Left ventricle myocardium superior (tissue), 1 donor: Measurements from ENCODE around the gene TP53I3. TPM values are rescaled to one million over a fixed set of nuclear protein-coding genes. Genes with fewer than 3 reads are reported as not detected.
A peak's percentile ranks its signal among the peaks of the same experiment; 100 is the strongest.
"Not testable (repeated sequence)": the region's sequence is repeated elsewhere in the genome, so short reads cannot be mapped to it uniquely, and the experiment has no call there.

Experiments used
- ATAC-seq: fragments of 200-7000 bp; cut with Tn5 transposase; one replicate; pipeline ENCODE4 v1.9.1; 2020; ENCODE audit warnings: mild to moderate bottlenecking, moderate library complexity
- DNase-seq: peaks from one replicate; pipeline ENCODE4 v3.0.0-alpha.2; 2020
- intact Hi-C: fragments of 100-400 bp; cut with micrococcal nuclease; formaldehyde crosslinking; loops from one replicate; pipeline ENCODE4 v1.11.0; 2022
- long read RNA-seq: library from polyadenylated mRNA; unstranded; transcript quantifications from one replicate; pipeline ENCODE4 v2.0.0, GENCODE V29; 2021
- total RNA-seq: library from RNA; stranded (reverse); fragmentation: NEBNext Ultra II Directional; extraction: Animal tissue kit (Norgen Biotek cat#: 25700); gene quantifications from one replicate; pipeline ENCODE4 v1.2.1, GENCODE V29; 2021
- donor health status: DM: no; HTN: yes; CAD: no; lungs with severe emphysema.

The TP53I3 gene
- 13.3 TPM for total RNA-seq
- long read RNA-seq, transcript TP53I3-202 (6 exons, 1,635 nt), result minor isoform, 6 of 17 reads
- long read RNA-seq, transcript TP53I3-201 (5 exons, 1,998 nt), result major isoform, 7 of 17 reads
- long read RNA-seq, partial matches to known transcripts, result 1 of 17 reads
- long read RNA-seq, other reads (novel, unspliced or antisense), result 2 of 17 reads

DNA sequence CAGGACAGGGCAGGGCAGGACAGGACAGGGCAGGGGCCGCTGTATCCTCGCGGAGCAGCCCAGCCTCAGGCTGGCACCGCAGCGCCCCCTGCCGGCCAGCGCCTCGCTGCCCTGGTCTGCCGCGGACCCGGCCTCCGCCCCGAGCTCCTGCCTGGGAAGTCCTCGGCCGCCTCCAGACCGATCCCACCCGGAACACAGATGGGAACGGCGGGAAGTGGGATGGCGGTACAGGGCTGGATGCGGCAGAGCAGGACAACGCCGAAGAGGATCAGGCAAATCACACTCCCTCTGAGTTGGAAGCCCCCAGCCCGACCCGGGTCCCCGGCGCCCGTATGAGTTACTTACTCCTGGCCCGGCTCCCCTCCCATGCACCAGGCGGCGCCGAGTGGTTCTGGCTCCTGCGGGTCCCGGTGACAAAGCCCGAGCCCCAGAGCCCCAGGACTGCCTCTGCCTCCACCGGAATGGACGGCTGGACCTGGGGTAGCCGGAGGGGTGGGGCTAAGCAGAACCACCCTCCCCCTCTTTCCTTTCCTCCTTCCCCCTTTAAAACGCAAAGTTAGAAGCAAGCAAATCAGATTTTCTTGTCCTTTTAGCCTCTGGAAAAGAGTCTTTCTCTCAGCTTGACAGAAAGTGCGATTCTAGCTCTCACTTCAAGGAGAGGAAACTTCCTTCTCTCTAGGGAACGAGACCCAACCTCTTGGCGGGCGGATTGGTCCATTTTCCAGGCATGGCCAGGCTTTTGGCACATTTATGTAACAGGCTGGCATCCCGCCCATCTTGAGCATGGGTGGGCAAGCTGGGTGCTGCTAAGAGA, at the start of gene TP53I3:
Gene TP53I3 (minus strand): TSS at position 449 of the 814 bp plus-strand sequence. CDS start 508 bp downstream, outside the sequence.
- intact Hi-C loops, result no loop called here
- peak; percentile 96 for ATAC-seq

DNA sequence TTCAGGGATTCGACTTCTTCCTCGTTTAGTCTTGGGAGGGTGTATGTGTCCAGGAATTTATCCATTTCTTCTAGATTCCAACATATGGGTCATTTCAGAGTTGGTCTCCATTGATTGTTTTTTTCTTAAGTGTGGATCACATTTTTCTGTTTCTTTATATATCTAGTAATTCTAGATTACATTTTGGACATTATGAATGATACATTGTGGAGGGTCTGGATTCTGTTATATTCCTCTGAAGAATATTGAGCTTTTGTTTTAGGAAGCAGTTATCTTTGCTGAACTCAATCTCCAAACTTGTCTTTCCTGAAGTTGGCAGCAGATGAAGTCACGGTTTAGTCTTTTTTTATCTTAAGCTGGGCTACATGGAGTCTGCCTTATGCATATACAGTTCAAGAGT, 47.9 kb upstream of the TP53I3 start:
- no peak for DNase-seq
- no peak for ATAC-seq
- intact Hi-C loops, result no loop called here

More for the DNA sequence above, at the start of gene TP53I3:
- peak; percentile 95 for DNase-seq

DNA sequence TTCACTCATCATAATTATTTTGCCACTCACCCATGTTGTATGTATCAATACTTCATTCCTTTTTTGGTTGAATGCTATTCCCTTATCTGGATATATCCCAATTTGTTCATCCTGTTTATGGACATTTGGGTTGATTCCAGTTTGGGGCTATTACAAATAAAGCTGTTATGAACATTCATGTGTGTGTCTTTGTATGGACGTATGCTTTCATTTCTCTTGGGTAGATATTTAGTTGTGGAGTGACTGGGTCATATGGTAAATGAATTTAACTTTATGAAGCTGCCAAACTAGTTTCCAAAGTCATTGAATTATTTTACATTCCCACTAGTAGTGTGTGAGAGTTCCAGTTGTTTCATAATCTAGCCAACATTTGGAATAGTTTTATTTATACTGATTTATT, 41.3 kb upstream of the TP53I3 start:
- ATAC-seq (no peak), DNase-seq (no peak)
- intact Hi-C loops, result no loop called here

DNA sequence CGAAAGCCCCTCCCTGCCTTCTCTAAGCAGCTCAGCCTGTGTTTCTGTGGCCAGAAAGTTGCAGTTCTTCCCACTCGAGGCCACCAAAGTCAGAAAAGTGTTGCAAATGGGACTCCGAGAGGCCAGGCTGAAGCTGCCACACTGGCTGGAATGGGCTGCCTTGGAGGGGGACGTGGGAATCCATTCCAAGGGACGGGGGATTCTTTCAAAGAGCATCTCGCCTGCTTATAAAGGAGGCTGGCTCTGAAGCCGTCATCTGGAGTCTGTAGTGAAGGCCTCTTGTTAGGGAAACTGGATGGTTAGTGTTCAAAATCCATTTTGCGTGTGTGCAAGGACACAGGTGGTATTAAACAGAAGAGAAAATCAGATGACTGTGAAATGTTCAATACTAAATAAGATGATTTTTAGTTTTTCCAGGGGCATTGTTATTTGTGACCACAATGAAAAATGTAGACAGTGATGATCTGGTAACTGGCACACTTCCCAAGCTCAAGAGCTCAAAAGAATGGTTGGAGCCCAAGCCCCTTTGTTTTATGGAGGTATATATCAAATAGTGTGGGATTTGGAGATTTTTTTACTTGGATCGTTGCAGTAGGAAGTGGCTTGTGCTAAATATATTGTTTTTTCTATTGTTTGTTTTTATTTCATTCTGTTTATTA, 39.4 kb upstream of the TP53I3 start:
- ATAC-seq (peak; percentile 4), DNase-seq (no peak)
- intact Hi-C loops, result no loop called here

GRCh38 chr2:24123195-24123921, 38.7 kb upstream of the TP53I3 start, which contains the start of the genes FAM228B and PFN4:
FAM228B (plus strand) TSS chr2:24123469; CDS start chr2:24124362, 893 bp downstream.
PFN4 (minus strand) TSS chr2:24123334; CDS start chr2:24122535, 799 bp downstream.
- intact Hi-C loops, result no loop called here
- DNase-seq (peak; percentile 95), ATAC-seq (peak; percentile 98)

- ATAC-seq (no peak), DNase-seq (no peak)
- intact Hi-C loops, result no loop called here
These were observed 37.9 kb upstream of the TP53I3 start for GRCh38 chr2:24122366-24123194.

- DNase-seq, result no peak
- ATAC-seq, result no peak
- intact Hi-C loops, result no loop called here
These were observed 36.8 kb upstream of the TP53I3 start for GRCh38 chr2:24121469-24121868.

DNA sequence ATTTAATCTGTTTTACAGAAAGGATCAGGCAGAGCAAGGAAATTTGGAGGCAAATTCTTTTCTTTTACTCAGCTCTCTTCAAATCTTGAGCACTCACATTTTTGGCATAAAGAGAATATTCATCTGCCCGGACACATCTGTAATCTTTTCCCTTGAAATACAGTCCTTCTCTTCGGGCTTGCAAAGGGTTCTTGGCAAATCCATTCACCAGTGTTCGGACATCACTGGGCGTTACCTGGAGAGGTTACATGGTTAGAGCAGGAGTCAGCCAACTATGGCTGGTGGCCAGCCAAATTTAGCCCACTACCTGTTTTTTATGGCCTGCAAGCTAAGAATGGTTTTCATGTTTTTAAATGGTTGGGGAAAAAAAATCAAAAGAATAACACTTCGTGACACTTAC, 36.4 kb upstream of the TP53I3 start:
- DNase-seq (no peak), ATAC-seq (no peak)
- intact Hi-C loops, result no loop called here

GRCh38 chr2:24117902-24118301, 33.3 kb upstream of the TP53I3 start:
- DNase-seq (no peak), ATAC-seq (no peak)
- intact Hi-C loops, result no loop called here

DNA sequence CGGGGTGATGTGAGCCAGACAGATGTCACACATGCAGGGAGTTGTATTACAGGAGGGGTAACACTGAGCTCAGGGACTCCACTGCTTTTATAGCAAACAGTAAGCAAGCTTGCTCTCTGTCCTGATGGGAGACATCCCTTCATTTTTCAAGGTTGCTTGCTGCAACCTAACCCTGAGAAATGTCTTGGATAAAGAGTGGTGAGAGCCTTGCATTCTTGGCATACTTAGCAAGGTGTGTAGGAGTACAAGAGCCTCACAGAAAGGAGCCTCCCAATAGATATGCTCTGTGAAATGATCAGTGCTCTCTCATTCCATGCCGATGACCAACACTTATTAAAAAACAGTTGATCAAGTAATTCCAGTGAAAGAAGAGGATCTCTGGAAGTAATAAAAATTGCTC, 30.4 kb upstream of the TP53I3 start:
- ATAC-seq (no peak), DNase-seq (no peak)
- intact Hi-C loops, result no loop called here

DNA sequence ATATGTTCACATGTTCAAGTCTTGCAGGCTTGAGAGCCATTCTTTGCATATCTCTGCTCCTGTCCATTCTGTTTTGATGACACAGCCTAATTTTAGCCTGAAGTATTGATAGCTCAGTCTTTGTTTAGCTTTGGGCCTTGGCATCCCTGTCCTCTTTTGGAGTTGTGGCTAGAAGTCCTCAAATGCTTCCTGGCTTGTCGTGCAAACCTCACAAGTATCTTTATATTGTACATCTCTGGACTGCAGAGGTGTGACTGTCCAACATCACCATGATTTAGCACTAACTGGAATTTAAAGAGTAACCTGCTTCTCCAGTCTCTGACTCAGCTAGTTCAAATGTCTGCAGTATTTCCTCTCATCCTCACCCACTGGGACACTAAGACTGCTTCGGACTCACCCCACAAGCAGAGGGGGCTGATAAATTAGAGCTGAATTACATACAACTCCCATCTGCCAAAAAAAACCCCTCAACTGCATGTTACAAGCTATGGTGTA, 26.8 kb upstream of the TP53I3 start:
- DNase-seq, result no peak
- intact Hi-C loops, result no loop called here
- peak; percentile 94 for ATAC-seq

DNA sequence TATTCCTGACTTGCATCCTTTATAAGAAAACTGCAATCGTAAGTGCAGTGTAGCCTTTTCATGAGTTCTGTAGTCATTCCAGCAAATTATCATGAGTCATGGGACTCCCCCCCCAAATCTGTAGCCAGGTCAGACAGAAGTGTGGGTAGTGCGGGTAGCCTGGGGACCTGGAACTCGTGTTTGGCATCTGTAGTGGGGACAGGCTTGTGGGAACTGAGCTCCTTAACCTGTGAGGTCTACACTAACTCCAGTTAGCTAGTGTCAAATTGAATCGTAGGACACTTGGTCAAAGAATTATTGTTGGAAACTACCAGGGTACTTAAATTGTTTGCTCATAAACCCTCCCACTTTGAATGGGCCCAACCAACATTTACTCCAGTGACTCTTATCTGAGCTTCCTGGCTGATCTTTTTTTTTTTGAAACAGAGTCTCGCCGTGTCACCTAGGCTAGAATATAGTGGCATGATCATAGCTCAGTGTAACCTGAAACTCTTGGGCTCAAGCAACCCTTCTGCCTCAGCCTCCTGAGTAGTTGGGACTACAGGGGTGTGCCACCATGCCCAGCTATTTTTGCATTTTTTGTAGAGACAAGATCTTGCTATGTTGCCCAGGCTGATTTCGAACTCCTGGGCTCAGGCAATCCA, 26.1 kb upstream of the TP53I3 start:
- ATAC-seq (peak; percentile 24), DNase-seq (no peak)
- intact Hi-C loops, result no loop called here

DNA sequence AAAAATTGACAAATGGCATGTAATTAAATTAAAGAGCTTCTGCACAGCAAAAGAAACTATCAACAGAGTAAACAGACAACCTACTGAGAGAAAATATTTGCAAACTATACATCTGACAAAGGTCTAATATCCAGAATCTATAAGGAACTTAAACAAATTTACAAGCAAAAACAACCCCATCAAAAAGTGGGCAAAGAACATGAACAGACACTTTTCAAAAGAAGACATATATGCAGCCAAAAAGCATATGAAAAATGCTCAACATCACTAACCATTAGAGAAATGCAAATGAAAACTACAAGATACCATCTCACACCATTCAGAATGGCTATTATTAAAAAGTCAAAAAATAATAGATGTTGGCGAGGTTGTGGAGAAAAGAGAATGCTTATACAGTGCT, 24.8 kb upstream of the TP53I3 start:
- intact Hi-C loops, ATAC-seq, DNase-seq: not testable (repeated sequence)

GRCh38 chr2:24107336-24107735, 22.7 kb upstream of the TP53I3 start:
- intact Hi-C loops, result no loop called here
- no peak for ATAC-seq
- no peak for DNase-seq

DNA sequence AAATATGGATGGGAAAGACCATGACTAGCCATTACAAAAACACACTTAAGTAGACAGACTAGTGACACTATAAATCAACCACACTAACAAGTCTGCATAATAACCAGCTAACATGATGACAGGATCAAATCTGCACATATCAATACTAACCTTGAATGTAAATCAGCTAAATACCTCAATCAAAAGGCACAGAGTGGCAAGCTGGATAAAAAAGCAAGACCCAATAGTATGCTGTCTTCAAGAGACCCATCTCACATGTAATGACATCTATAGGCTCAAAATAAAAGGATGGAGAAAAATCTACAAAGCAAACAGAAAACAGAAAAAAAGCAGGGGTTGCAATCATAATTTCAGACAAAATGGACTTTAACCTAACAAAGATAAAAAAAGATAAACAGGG, 22.2 kb upstream of the TP53I3 start:
- intact Hi-C loops, result no loop called here
- ATAC-seq, result no peak
- DNase-seq, result no peak

GRCh38 chr2:24105816-24106215, 21.2 kb upstream of the TP53I3 start:
- ATAC-seq, result no peak
- intact Hi-C loops, result no loop called here
- no peak for DNase-seq

- intact Hi-C loops, result no loop called here
- DNase-seq (no peak), ATAC-seq (no peak)
These were observed 20.3 kb upstream of the TP53I3 start for GRCh38 chr2:24104906-24105305.

DNA sequence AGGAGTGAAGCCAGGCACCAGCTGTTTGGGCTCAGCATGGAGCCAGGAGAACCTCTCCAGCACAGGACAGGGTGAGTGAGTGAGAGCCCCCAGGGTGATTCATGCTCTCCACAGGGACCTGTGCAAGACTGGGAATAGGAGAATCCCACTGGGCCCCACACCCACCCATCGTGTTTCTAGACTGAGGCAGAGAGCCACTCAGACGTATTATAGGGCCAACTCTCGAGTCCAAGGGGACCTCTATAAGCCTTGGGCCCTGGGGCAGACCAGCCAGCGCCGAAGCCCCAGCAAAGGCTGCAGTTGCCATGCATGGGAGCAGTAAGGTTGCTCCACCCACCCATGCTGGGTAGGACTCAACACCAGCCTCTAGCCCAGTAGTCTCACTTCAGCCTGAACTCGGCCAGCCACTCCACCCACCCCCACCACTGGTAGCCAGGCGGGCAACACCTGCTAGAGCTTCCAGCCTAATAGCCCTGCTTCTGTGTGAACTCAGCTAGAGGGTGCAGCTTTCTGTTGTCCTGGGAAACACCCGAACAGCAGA, 19.5 kb upstream of the TP53I3 start:
- no peak for ATAC-seq
- intact Hi-C loops, result no loop called here
- DNase-seq, result no peak
